Measurements from ENCODE around the gene MCMBP.

DNA sequence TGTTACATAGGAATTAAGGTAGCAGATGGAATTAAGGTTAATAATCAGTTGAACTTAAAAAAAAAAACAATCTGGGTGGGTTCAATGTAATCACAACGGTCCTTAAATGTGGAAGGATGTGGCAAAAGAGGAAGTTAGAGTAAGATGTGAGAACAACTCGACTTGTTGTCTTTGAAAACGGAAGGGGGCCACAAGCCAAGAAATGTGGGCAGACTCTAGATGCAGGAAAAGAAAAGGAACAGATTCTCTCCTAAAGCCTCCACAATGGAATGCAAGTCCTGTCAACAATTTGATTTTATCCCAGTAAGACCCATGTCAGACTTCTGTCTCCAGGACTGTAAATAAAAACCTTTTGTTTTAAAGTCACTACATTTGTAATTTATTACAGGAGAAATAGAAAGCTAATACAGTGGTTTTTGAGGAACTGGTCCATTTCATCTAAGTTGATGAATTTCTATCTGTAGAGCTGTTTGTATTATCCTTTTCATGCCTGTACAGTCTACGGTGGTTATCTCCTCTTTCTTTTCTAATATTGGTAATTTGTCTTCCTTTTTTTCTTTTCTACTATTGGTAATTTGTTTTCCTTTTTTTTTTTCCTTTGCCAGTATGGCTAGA, 8.6 kb downstream of the MCMBP start:
- TF ChIP-seq CTCF (IDR thresholded peaks at IDR 0.05; ENCODE audit: extremely low read depth in 1 of 2, insufficient read depth in 1 of 2, low read depth in 1 of 2, low read length in 2 of 2) (no peak), POLR2AphosphoS5 (IDR thresholded peaks at IDR 0.05; ENCODE audit: insufficient read depth, low read depth, low read length) (no peak), EZH2 (IDR thresholded peaks at IDR 0.05; ENCODE audit: borderline replicate concordance, low read depth, low read length, severe bottlenecking) (no peak), MYC (IDR thresholded peaks at IDR 0.05; ENCODE audit: low read depth, low read length) (no peak), POLR2A (IDR thresholded peaks at IDR 0.05; ENCODE audit: low read depth, low read length) (no peak), MAX (IDR thresholded peaks at IDR 0.05; ENCODE audit: insufficient read depth, insufficient read length) (no peak), JUN (IDR thresholded peaks at IDR 0.05; ENCODE audit: borderline replicate concordance, insufficient read depth, insufficient read length, low read depth) (no peak)

All from endothelial cell of umbilical vein (primary cell).